Mesendoderm (in vitro differentiated cells): ENCODE measurements around the gene SBNO2.

ENCODE experiments used
- DNase-seq: peaks from one replicate; pipeline ENCODE4 v3.0.0; 2013
- H2AK5ac ChIP-seq: 2 replicates; pipeline ENCODE4 v1.6.1; 2013; ENCODE audit warnings: low read length, inconsistent platforms
- H2BK120ac ChIP-seq: 2 replicates; pipeline ENCODE4 v1.6.1; 2013; ENCODE audit warnings: low read depth, mild to moderate bottlenecking, low read length, moderate library complexity, mixed read lengths
- H2BK15ac ChIP-seq: replicated peaks from 2 replicates; pipeline ENCODE4 v1.6.1; 2013; ENCODE audit warnings: low read depth, mild to moderate bottlenecking, moderate library complexity
- H2BK5ac ChIP-seq: 2 replicates; pipeline ENCODE4 v1.6.1; 2013; ENCODE audit warnings: low read length, inconsistent platforms
- H3K18ac ChIP-seq: 2 replicates; pipeline ENCODE4 v1.6.1; 2013; ENCODE audit warnings: mild to moderate bottlenecking, low read length, mixed read lengths
- H3K23ac ChIP-seq: one replicate; pipeline ENCODE4 v1.6.1; 2013; ENCODE audit warnings: low read length
- H3K27ac ChIP-seq: 2 replicates; pipeline ENCODE4 v1.5.1; 2013; ENCODE audit warnings: low read depth, mild to moderate bottlenecking, inconsistent platforms, low read length, moderate library complexity
- H3K27me3 ChIP-seq: 2 replicates; pipeline ENCODE4 v1.6.1; 2013; ENCODE audit warnings: low read length, control low read depth, mild to moderate bottlenecking, inconsistent platforms; ENCODE audit not compliant: insufficient read depth, poor library complexity
- H3K36me3 ChIP-seq: 2 replicates; pipeline ENCODE4 v1.6.1; 2013; ENCODE audit warnings: low read length, inconsistent platforms; ENCODE audit not compliant: control insufficient read depth, insufficient read depth
- H3K4ac ChIP-seq: one replicate; pipeline ENCODE4 v1.6.1; 2013; ENCODE audit warnings: low read depth, mild to moderate bottlenecking, low read length, moderate library complexity
- H3K4me1 ChIP-seq: 2 replicates; pipeline ENCODE4 v1.6.1; 2013; ENCODE audit warnings: low read depth, low read length, inconsistent platforms; ENCODE audit not compliant: control insufficient read depth
- H3K4me2 ChIP-seq: 2 replicates; pipeline ENCODE4 v1.6.1; 2013; ENCODE audit warnings: low read length
- H3K4me3 ChIP-seq: 2 replicates; pipeline ENCODE4 v1.5.1; 2013; ENCODE audit warnings: mild to moderate bottlenecking, low read length
- H3K56ac ChIP-seq: one replicate; pipeline ENCODE4 v1.6.1; 2013; ENCODE audit warnings: low read length
- H3K79me1 ChIP-seq: 2 replicates; pipeline ENCODE4 v1.6.1; 2013; ENCODE audit warnings: low read length, inconsistent platforms
- H3K79me2 ChIP-seq: 2 replicates; pipeline ENCODE4 v1.6.1; 2013; ENCODE audit warnings: mild to moderate bottlenecking, low read length; ENCODE audit not compliant: control insufficient read depth, insufficient read depth
- H3K9ac ChIP-seq: 2 replicates; pipeline ENCODE4 v1.6.1; 2013; ENCODE audit warnings: low read length, inconsistent platforms
- H4K5ac ChIP-seq: one replicate; pipeline ENCODE4 v1.6.1; 2013; ENCODE audit warnings: low read length
- H4K8ac ChIP-seq: one replicate; pipeline ENCODE4 v1.6.1; 2013; ENCODE audit warnings: low read depth, mild to moderate bottlenecking, control low read depth, low read length, moderate library complexity
- WGBS: extraction: QIAGEN DNeasy Blood & Tissue Kit; methylation state at CpG from one replicate; pipeline ENCODE4 v1.1.7; 2013; ENCODE audit warnings: low lambda C conversion rate, missing lambda C conversion rate; ENCODE audit not compliant: insufficient coverage; ENCODE audit errors: extremely low coverage; 5-methylcytosine and 5-hydroxymethylcytosine counted together

Gene SBNO2

DNA sequence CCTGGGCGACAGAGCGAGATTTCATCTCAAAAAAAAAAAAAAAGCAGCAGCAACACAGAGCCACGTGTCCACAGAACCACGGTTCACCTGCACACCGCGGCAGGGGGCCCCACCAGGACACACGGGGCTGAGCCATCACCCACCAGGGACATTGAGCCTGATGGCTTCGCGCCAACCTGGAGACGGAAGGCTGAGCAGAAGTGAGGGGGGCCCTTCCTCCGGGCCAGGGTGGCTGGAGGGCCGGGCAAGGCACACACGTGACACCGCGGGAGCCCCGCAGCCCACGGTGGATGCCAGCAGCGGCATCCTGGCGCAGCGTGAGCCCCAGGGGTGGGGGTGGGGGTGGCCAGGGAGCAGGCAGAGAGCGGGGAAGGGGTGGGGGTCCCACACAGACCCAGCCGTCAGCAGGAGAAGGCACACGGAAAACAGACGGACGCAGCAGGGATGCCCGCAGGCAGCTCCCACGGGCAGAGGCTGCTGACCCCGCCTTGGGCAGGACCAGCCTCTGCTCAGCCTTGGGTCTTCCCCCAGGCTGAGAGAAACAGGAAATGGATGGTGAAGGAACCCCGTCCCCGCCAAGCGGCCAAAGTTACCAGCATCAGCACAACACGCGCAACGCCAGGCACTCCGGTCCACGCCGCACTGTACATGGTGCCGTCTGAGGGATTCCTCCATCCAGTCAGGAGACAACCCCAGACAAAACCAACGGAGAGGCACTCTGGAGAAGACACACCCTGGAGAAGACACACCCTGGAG, 33.6 kb downstream of the SBNO2 start:
- Histone ChIP-seq H2BK5ac (no peak overlapping the region), H3K4me3 (no peak overlapping the region), H3K79me2 (no peaks in the 10 kb centered on the region), H3K18ac (no peak overlapping the region), H3K4me2 (no peak overlapping the region), H3K56ac (no peak overlapping the region), H3K79me1 (no peaks in the 10 kb centered on the region), H3K27ac (no peak overlapping the region), H3K9ac (no peak overlapping the region), H4K8ac (no peak overlapping the region), H3K36me3 (no peaks in the 10 kb centered on the region), H3K23ac (no peak overlapping the region), H3K27me3 (no peaks in the 10 kb centered on the region), H3K4me1 (no peaks in the 10 kb centered on the region), H2BK120ac (no peak overlapping the region), H2AK5ac (no peak overlapping the region), H2BK15ac (no peak overlapping the region), H3K4ac (no peak overlapping the region), H4K5ac (no peak overlapping the region)
- no CpG with 5 or more reads among the region's 39 CpGs for WGBS
- no peak for DNase-seq

DNA sequence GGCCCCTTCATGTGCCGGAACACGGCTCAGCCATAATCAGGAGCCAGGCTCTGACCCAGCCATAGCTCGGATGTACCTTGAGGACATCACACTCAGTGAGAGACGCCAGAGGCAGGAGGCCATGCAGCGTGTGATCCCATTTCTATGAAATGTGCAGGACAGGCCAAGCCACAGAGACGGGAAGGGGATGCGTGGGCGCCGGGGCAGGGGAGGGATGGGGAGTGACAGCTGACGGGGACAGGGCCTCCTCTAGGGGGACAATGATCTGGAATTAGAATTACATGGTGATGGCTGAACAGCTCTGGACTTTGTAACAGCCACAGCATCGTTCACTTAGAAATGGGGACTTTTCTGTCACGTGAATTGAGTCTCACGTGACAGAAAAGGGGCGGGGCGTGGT, 34.9 kb downstream of the SBNO2 start:
- Histone ChIP-seq H3K4me1 (no peaks in the 10 kb centered on the region), H3K23ac (no peak overlapping the region), H2BK120ac (no peak overlapping the region), H3K9ac (no peak overlapping the region), H2BK15ac (no peak overlapping the region), H4K8ac (no peak overlapping the region), H3K36me3 (no peaks in the 10 kb centered on the region), H3K27me3 (no peaks in the 10 kb centered on the region), H2BK5ac (no peak overlapping the region), H4K5ac (no peak overlapping the region), H3K27ac (no peak overlapping the region), H3K79me2 (no peaks in the 10 kb centered on the region), H3K56ac (no peak overlapping the region), H3K4me2 (no peak overlapping the region), H3K4me3 (no peak overlapping the region), H2AK5ac (no peak overlapping the region), H3K79me1 (peaks cover 3% of the 10 kb centered on the region), H3K4ac (no peak overlapping the region), H3K18ac (no peak overlapping the region)
- DNase-seq: no peak
- WGBS: no CpG with 5 or more reads among the region's 15 CpGs

- Histone ChIP-seq H2BK120ac (no peak overlapping the region), H3K56ac (no peak overlapping the region), H2AK5ac (no peak overlapping the region), H4K8ac (no peak overlapping the region), H3K36me3 (no peaks in the 10 kb centered on the region), H3K9ac (no peak overlapping the region), H2BK5ac (no peak overlapping the region), H3K79me2 (no peaks in the 10 kb centered on the region), H3K4me1 (no peaks in the 10 kb centered on the region), H4K5ac (no peak overlapping the region), H2BK15ac (no peak overlapping the region), H3K4me2 (no peak overlapping the region), H3K4ac (no peak overlapping the region), H3K4me3 (no peak overlapping the region), H3K27ac (no peak overlapping the region), H3K23ac (no peak overlapping the region), H3K79me1 (peaks cover 6% of the 10 kb centered on the region), H3K18ac (no peak overlapping the region), H3K27me3 (no peaks in the 10 kb centered on the region)
- no CpG with 5 or more reads among the region's 11 CpGs for WGBS
- no peak for DNase-seq
These were observed 35.9 kb downstream of the SBNO2 start for GRCh38 chr19:1138121-1138520.

DNA sequence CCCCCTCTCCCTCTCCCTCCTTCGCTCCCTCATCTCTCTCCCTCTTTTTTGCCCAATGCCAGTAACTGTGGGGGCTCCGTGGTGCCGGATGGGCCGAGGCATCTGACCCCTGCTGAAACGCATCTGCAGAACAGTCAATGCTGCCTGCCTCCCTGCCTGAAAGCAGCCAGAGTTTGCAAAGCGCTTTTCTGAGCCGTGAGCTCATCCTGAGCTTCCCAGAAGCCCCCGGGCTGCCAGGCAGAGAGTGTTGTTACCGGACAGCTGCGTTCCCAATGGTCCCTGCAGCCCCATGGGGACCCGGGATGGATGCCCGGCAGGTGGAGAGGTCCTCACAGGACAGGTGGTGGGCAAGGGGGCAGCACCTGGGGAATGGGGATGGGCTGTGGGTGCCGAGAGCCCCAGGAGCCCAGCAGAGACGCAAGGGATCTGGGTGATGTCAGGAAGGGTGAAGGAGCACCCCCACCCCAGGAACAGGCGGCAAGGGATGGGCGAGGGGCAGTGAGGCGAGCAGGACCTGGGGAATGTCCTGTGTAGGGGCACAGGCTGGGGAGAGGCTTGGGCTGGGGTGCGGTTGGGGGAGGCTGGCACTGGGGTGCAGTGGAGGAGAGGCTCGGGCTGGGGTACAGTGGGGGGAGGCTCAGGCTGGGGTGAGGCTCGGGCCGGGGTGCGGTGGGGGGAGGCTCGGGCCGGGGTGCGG, 37.3 kb downstream of the SBNO2 start:
- Histone ChIP-seq H4K5ac (no peak overlapping the region), H3K79me1 (peaks cover 7% of the 10 kb centered on the region), H3K18ac (no peak overlapping the region), H3K4me2 (no peak overlapping the region), H3K36me3 (no peaks in the 10 kb centered on the region), H3K9ac (no peak overlapping the region), H3K4ac (no peak overlapping the region), H2BK15ac (no peak overlapping the region), H3K23ac (no peak overlapping the region), H3K27ac (no peak overlapping the region), H2BK120ac (no peak overlapping the region), H2AK5ac (no peak overlapping the region), H3K4me3 (no peak overlapping the region), H3K79me2 (no peaks in the 10 kb centered on the region), H4K8ac (no peak overlapping the region), H3K4me1 (peaks cover 2% of the 10 kb centered on the region), H3K27me3 (no peaks in the 10 kb centered on the region), H2BK5ac (no peak overlapping the region), H3K56ac (no peak overlapping the region)
- DNase-seq: no peak
- no CpG with 5 or more reads among the region's 25 CpGs for WGBS

GRCh38 chr19:1136201-1136600, 37.9 kb downstream of the SBNO2 start:
- H2AK5ac ChIP-seq: no peak overlapping the region
- WGBS: no CpG with 5 or more reads among the region's 12 CpGs
- peaks cover 7% of the 10 kb centered on the region for H3K79me1 ChIP-seq
- no peak overlapping the region for H3K4ac ChIP-seq
- no peak overlapping the region for H2BK5ac ChIP-seq
- H3K27ac ChIP-seq: no peak overlapping the region
- H2BK120ac ChIP-seq: no peak overlapping the region
- H4K8ac ChIP-seq: no peak overlapping the region
- no peaks in the 10 kb centered on the region for H3K79me2 ChIP-seq
- H2BK15ac ChIP-seq: no peak overlapping the region
- H4K5ac ChIP-seq: no peak overlapping the region
- no peak overlapping the region for H3K4me2 ChIP-seq
- peaks cover 2% of the 10 kb centered on the region for H3K4me1 ChIP-seq
- no peak overlapping the region for H3K18ac ChIP-seq
- no peaks in the 10 kb centered on the region for H3K27me3 ChIP-seq
- H3K56ac ChIP-seq: no peak overlapping the region
- no peak overlapping the region for H3K4me3 ChIP-seq
- DNase-seq: no peak
- no peaks in the 10 kb centered on the region for H3K36me3 ChIP-seq
- H3K9ac ChIP-seq: no peak overlapping the region
- no peak overlapping the region for H3K23ac ChIP-seq
